ENCODE data around the gene SLC4A2.

DNA sequence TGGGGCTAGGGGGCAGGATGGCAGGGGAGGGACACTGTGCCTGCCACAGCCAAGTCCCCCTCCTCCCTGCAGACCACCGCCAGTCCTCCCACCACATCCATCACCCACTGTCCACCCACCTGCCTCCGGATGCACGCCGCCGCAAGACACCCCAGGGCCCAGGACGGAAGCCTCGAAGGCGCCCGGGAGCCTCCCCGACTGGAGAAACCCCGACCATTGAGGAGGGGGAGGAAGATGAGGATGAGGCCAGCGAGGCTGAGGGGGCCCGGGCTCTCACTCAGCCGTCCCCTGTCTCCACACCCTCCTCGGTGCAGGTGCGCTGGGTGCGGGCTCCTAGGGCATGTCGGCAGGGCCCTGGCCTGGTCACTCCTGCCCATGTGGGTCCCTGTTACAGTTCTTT is 5.1 kb downstream of the SLC4A2 start:
- TF ChIP-seq, protein P1, sequence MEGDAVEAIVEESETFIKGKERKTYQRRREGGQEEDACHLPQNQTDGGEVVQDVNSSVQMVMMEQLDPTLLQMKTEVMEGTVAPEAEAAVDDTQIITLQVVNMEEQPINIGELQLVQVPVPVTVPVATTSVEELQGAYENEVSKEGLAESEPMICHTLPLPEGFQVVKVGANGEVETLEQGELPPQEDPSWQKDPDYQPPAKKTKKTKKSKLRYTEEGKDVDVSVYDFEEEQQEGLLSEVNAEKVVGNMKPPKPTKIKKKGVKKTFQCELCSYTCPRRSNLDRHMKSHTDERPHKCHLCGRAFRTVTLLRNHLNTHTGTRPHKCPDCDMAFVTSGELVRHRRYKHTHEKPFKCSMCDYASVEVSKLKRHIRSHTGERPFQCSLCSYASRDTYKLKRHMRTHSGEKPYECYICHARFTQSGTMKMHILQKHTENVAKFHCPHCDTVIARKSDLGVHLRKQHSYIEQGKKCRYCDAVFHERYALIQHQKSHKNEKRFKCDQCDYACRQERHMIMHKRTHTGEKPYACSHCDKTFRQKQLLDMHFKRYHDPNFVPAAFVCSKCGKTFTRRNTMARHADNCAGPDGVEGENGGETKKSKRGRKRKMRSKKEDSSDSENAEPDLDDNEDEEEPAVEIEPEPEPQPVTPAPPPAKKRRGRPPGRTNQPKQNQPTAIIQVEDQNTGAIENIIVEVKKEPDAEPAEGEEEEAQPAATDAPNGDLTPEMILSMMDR (tag by site-specific recombination; IDR thresholded peaks at IDR 0.05), result no peak
- TF ChIP-seq SP2 (tag by site-specific recombination; IDR thresholded peaks at IDR 0.05), result no peak
- TF ChIP-seq ZBTB8A (tag by site-specific recombination; IDR thresholded peaks at IDR 0.05), result no peak
- TF ChIP-seq, protein P2, sequence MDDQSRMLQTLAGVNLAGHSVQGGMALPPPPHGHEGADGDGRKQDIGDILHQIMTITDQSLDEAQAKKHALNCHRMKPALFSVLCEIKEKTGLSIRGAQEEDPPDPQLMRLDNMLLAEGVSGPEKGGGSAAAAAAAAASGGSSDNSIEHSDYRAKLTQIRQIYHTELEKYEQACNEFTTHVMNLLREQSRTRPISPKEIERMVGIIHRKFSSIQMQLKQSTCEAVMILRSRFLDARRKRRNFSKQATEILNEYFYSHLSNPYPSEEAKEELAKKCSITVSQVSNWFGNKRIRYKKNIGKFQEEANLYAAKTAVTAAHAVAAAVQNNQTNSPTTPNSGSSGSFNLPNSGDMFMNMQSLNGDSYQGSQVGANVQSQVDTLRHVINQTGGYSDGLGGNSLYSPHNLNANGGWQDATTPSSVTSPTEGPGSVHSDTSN (CRISPR knock-in tag; IDR thresholded peaks at IDR 0.05), result no peak
- TF ChIP-seq, protein P3, sequence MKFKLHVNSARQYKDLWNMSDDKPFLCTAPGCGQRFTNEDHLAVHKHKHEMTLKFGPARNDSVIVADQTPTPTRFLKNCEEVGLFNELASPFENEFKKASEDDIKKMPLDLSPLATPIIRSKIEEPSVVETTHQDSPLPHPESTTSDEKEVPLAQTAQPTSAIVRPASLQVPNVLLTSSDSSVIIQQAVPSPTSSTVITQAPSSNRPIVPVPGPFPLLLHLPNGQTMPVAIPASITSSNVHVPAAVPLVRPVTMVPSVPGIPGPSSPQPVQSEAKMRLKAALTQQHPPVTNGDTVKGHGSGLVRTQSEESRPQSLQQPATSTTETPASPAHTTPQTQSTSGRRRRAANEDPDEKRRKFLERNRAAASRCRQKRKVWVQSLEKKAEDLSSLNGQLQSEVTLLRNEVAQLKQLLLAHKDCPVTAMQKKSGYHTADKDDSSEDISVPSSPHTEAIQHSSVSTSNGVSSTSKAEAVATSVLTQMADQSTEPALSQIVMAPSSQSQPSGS (tag by site-specific recombination; IDR thresholded peaks at IDR 0.05; ENCODE audit: low read depth), result no peak
- TF ChIP-seq KLF16 (tag by site-specific recombination; IDR thresholded peaks at IDR 0.05), result no peak
- TF ChIP-seq ZNF785 (tag by site-specific recombination; IDR thresholded peaks at IDR 0.05), result no peak
- no peak for TF ChIP-seq ZNF391 (tag by site-specific recombination; IDR thresholded peaks at IDR 0.05; ENCODE audit: borderline replicate concordance, low read depth)
- TF ChIP-seq ZNF24 (tag by site-specific recombination; IDR thresholded peaks at IDR 0.05), result no peak
- TF ChIP-seq, protein P4, sequence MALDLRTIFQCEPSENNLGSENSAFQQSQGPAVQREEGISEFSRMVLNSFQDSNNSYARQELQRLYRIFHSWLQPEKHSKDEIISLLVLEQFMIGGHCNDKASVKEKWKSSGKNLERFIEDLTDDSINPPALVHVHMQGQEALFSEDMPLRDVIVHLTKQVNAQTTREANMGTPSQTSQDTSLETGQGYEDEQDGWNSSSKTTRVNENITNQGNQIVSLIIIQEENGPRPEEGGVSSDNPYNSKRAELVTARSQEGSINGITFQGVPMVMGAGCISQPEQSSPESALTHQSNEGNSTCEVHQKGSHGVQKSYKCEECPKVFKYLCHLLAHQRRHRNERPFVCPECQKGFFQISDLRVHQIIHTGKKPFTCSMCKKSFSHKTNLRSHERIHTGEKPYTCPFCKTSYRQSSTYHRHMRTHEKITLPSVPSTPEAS (tag by site-specific recombination; IDR thresholded peaks at IDR 0.05), result no peak
- TF ChIP-seq ZBTB1 (tag by site-specific recombination; IDR thresholded peaks at IDR 0.05), result no peak
- TF ChIP-seq, protein P5, sequence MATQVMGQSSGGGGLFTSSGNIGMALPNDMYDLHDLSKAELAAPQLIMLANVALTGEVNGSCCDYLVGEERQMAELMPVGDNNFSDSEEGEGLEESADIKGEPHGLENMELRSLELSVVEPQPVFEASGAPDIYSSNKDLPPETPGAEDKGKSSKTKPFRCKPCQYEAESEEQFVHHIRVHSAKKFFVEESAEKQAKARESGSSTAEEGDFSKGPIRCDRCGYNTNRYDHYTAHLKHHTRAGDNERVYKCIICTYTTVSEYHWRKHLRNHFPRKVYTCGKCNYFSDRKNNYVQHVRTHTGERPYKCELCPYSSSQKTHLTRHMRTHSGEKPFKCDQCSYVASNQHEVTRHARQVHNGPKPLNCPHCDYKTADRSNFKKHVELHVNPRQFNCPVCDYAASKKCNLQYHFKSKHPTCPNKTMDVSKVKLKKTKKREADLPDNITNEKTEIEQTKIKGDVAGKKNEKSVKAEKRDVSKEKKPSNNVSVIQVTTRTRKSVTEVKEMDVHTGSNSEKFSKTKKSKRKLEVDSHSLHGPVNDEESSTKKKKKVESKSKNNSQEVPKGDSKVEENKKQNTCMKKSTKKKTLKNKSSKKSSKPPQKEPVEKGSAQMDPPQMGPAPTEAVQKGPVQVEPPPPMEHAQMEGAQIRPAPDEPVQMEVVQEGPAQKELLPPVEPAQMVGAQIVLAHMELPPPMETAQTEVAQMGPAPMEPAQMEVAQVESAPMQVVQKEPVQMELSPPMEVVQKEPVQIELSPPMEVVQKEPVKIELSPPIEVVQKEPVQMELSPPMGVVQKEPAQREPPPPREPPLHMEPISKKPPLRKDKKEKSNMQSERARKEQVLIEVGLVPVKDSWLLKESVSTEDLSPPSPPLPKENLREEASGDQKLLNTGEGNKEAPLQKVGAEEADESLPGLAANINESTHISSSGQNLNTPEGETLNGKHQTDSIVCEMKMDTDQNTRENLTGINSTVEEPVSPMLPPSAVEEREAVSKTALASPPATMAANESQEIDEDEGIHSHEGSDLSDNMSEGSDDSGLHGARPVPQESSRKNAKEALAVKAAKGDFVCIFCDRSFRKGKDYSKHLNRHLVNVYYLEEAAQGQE (tag by site-specific recombination; IDR thresholded peaks at IDR 0.05), result no peak
- no peak for TF ChIP-seq ZFP37 (tag by site-specific recombination; IDR thresholded peaks at IDR 0.05)
